GM12891 (cell line): ENCODE results near the gene CIB4.

Experiments used
- PAX5 ChIP-seq: IDR thresholded peaks from 2 replicates; pipeline ENCODE4 v1.6.1; 2011; ENCODE audit warnings: low read length, moderate library complexity, mild to moderate bottlenecking; ENCODE audit not compliant: insufficient read depth, severe bottlenecking
- POLR2A ChIP-seq: IDR thresholded peaks from 2 replicates; pipeline ENCODE4 v1.6.1; 2011; ENCODE audit warnings: low read depth, low read length, control low read depth
- POLR2AphosphoS5 ChIP-seq: IDR thresholded peaks from 2 replicates; pipeline ENCODE4 v1.6.1; 2011; ENCODE audit warnings: low read depth, low read length, control low read depth
- SPI1 ChIP-seq: IDR thresholded peaks from 2 replicates; pipeline ENCODE4 v1.6.1; 2011; ENCODE audit warnings: low read depth, low read length, control low read depth
- TAF1 ChIP-seq: IDR thresholded peaks from 2 replicates; pipeline ENCODE4 v1.6.1; 2011; ENCODE audit warnings: low read depth, low read length, control low read depth

DNA sequence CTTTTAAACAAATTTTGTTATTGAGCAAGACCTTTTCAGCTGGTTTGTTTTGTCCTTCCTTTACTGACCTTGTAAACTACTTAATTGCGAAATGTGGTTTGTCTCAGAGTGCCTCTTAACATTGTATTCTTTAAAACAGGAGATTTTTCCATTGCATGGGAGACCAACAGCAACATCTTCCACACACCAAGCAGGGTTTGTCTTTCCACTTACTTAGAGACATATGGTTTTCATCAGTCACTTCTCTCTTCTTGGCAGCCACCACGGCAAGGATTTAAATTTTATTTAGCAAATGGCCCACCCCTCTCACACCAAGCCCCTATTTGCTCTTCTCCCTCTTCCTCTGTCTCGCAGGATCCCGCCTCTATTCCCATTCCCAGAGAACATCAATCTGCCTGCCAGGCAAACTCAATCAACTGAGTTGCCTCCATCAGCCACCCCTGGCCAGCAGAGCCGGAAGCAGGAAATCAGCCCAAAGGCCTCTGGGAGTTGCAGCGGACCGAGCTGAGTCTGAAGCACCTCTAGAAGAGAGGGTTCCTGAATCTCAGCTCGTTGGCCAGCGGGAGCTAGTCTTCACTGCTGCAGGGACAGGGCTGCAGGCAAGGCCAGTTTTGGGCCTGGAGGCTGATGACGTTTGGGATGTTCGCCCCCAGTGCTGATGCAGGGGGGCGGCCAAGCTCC lies 11.3 kb upstream of the CIB4 start:
- no peak for TF ChIP-seq PAX5
- TF ChIP-seq POLR2A = no peak
- no peak for TF ChIP-seq POLR2AphosphoS5
- TF ChIP-seq TAF1 = no peak
- no peak for TF ChIP-seq SPI1
